HepG2 (cell line): ENCODE measurements around the gene CHL1. TPM values are rescaled to one million over a fixed set of nuclear protein-coding genes. Genes with fewer than 3 reads are reported as not detected.

ENCODE experiments used
- MED8 ChIP-seq: sonication (generic); formaldehyde crosslinking; IDR thresholded peaks from 2 replicates; pipeline ENCODE4 v1.8.1; 2023; ENCODE audit warnings: mild to moderate bottlenecking, missing genetic modification reagents; ENCODE audit not compliant: insufficient replicate concordance
- SCMH1 ChIP-seq: sonication (generic); formaldehyde crosslinking; IDR thresholded peaks from 2 replicates; pipeline ENCODE4 v1.9.0; 2021; ENCODE audit warnings: missing genetic modification reagents, mild to moderate bottlenecking, borderline replicate concordance
- ZNF530 ChIP-seq: sonication (generic); formaldehyde crosslinking; IDR thresholded peaks from 2 replicates; pipeline ENCODE4 v1.5.0; 2020; ENCODE audit warnings: low read depth, mild to moderate bottlenecking, missing genetic modification reagents
- ZNF674 ChIP-seq: sonication (generic); formaldehyde crosslinking; IDR thresholded peaks from 2 replicates; pipeline ENCODE4 v1.5.0; 2020; ENCODE audit warnings: low read depth, mild to moderate bottlenecking, missing genetic modification reagents
- polyA plus RNA-seq, 8 experiments: library from polyadenylated mRNA; depleted of rRNA in 3 of 8; stranded (reverse) in 7 of 8; unstranded in 1 of 8; fragments of >200 nt; fragmentation: Illumina TruSeq in 4 of 8; extraction: Trizol in 4 of 8; gene quantifications; 2 replicates each; pipeline versions ENCODE4 v1.2.1 to v1.2.3, GENCODE V29; 2011 to 2016; ENCODE audit warnings: low read depth in 4 of 8, missing spikeins in 1 of 8, mixed read lengths in 1 of 8; ENCODE audit not compliant: insufficient read depth in 1 of 8
- total RNA-seq, 5 experiments: library from RNA; depleted of rRNA; stranded (reverse); fragments of >200 nt; fragmentation: Illumina TruSeq; extraction: Trizol; gene quantifications; 2 replicates each; pipeline ENCODE4 v1.2.3, GENCODE V29; 2016; ENCODE audit warnings: low read depth in 1 of 5
- TF ChIP-seq, protein P1 (sequence below): IDR thresholded peaks from 2 replicates; pipeline ENCODE4 v1.6.1; 2016
- TF ChIP-seq, protein P2 (sequence below): sonication (generic); formaldehyde crosslinking; IDR thresholded peaks from 2 replicates; pipeline ENCODE4 v1.5.0; 2020; ENCODE audit warnings: mild to moderate bottlenecking, missing genetic modification reagents, borderline replicate concordance
- TF ChIP-seq, protein P3 (sequence below): sonication (generic); formaldehyde crosslinking; IDR thresholded peaks from 2 replicates; pipeline ENCODE4 v1.8.0; 2022; ENCODE audit warnings: mild to moderate bottlenecking, missing genetic modification reagents; ENCODE audit not compliant: insufficient replicate concordance

Gene CHL1
- total and polyA plus RNA-seq, 2 of the 13 experiments (the other 11 are each of a cell fraction or from before 2014, with no cell fraction given): not detected

DNA sequence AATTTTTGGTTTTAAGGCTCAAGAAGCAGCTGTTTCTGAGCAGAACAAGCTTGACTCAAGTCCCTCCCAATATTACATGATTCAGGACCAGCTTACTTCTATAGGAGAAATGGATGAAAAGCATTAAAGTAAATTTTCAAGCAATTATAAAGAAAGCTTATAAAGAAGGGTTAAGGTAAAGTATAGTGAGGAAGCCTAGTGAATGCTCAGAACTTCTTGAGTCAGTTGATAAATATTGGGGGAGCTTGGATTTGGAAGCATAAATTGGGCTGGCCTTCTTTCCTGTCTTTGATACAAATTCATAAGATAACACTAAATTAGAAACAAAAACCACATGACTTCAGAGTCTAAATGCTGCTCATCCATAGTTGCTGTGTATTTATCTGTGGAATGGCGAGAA lies 156.0 kb downstream of the CHL1 start (continued):
- TF ChIP-seq, protein P1, sequence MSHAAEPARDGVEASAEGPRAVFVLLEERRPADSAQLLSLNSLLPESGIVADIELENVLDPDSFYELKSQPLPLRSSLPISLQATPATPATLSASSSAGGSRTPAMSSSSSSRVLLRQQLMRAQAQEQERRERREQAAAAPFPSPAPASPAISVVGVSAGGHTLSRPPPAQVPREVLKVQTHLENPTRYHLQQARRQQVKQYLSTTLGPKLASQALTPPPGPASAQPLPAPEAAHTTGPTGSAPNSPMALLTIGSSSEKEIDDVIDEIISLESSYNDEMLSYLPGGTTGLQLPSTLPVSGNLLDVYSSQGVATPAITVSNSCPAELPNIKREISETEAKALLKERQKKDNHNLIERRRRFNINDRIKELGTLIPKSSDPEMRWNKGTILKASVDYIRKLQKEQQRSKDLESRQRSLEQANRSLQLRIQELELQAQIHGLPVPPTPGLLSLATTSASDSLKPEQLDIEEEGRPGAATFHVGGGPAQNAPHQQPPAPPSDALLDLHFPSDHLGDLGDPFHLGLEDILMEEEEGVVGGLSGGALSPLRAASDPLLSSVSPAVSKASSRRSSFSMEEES (CRISPR knock-in tag): no peak
- TF ChIP-seq ZNF530: no peak
- TF ChIP-seq SCMH1 (CRISPR knock-in tag): no peak
- TF ChIP-seq, protein P2, sequence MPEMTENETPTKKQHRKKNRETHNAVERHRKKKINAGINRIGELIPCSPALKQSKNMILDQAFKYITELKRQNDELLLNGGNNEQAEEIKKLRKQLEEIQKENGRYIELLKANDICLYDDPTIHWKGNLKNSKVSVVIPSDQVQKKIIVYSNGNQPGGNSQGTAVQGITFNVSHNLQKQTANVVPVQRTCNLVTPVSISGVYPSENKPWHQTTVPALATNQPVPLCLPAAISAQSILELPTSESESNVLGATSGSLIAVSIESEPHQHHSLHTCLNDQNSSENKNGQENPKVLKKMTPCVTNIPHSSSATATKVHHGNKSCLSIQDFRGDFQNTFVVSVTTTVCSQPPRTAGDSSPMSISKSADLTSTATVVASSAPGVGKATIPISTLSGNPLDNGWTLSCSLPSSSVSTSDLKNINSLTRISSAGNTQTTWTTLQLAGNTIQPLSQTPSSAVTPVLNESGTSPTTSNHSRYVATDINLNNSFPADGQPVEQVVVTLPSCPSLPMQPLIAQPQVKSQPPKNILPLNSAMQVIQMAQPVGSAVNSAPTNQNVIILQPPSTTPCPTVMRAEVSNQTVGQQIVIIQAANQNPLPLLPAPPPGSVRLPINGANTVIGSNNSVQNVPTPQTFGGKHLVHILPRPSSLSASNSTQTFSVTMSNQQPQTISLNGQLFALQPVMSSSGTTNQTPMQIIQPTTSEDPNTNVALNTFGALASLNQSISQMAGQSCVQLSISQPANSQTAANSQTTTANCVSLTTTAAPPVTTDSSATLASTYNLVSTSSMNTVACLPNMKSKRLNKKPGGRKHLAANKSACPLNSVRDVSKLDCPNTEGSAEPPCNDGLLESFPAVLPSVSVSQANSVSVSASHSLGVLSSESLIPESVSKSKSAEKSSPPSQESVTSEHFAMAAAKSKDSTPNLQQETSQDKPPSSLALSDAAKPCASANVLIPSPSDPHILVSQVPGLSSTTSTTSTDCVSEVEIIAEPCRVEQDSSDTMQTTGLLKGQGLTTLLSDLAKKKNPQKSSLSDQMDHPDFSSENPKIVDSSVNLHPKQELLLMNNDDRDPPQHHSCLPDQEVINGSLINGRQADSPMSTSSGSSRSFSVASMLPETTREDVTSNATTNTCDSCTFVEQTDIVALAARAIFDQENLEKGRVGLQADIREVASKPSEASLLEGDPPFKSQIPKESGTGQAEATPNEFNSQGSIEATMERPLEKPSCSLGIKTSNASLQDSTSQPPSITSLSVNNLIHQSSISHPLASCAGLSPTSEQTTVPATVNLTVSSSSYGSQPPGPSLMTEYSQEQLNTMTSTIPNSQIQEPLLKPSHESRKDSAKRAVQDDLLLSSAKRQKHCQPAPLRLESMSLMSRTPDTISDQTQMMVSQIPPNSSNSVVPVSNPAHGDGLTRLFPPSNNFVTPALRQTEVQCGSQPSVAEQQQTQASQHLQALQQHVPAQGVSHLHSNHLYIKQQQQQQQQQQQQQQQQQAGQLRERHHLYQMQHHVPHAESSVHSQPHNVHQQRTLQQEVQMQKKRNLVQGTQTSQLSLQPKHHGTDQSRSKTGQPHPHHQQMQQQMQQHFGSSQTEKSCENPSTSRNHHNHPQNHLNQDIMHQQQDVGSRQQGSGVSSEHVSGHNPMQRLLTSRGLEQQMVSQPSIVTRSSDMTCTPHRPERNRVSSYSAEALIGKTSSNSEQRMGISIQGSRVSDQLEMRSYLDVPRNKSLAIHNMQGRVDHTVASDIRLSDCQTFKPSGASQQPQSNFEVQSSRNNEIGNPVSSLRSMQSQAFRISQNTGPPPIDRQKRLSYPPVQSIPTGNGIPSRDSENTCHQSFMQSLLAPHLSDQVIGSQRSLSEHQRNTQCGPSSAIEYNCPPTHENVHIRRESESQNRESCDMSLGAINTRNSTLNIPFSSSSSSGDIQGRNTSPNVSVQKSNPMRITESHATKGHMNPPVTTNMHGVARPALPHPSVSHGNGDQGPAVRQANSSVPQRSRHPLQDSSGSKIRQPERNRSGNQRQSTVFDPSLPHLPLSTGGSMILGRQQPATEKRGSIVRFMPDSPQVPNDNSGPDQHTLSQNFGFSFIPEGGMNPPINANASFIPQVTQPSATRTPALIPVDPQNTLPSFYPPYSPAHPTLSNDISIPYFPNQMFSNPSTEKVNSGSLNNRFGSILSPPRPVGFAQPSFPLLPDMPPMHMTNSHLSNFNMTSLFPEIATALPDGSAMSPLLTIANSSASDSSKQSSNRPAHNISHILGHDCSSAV (CRISPR knock-in tag): no peak
- no peak for TF ChIP-seq ZNF674 (CRISPR knock-in tag)
- TF ChIP-seq, protein P3, sequence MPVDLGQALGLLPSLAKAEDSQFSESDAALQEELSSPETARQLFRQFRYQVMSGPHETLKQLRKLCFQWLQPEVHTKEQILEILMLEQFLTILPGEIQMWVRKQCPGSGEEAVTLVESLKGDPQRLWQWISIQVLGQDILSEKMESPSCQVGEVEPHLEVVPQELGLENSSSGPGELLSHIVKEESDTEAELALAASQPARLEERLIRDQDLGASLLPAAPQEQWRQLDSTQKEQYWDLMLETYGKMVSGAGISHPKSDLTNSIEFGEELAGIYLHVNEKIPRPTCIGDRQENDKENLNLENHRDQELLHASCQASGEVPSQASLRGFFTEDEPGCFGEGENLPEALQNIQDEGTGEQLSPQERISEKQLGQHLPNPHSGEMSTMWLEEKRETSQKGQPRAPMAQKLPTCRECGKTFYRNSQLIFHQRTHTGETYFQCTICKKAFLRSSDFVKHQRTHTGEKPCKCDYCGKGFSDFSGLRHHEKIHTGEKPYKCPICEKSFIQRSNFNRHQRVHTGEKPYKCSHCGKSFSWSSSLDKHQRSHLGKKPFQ (CRISPR knock-in tag): no peak
- no peak for TF ChIP-seq MED8
